Peyer's patch (tissue), 4 donors: ENCODE measurements around the gene ABCC8.

Experiments used
- POLR2A ChIP-seq, 2 donors: fragments of 450-650 bp; IDR thresholded peaks; one replicate each; pipeline ENCODE4 v1.5.1; 2017; ENCODE audit warnings: antibody characterized with exemption in 2 of 2, mild to moderate bottlenecking in 2 of 2, moderate library complexity in 2 of 2
- TF ChIP-seq, protein P1 (sequence below), 6 experiments: fragments of 450-650 bp in 4 of 6; fragments of 200-600 bp in 2 of 6; sonication (generic) in 1 of 6; IDR thresholded peaks; one replicate each; pipeline ENCODE4 v1.5.1; 2017 to 2019; ENCODE audit warnings: antibody characterized with exemption in 6 of 6, mild to moderate bottlenecking in 3 of 6, moderate library complexity in 1 of 6

DNA sequence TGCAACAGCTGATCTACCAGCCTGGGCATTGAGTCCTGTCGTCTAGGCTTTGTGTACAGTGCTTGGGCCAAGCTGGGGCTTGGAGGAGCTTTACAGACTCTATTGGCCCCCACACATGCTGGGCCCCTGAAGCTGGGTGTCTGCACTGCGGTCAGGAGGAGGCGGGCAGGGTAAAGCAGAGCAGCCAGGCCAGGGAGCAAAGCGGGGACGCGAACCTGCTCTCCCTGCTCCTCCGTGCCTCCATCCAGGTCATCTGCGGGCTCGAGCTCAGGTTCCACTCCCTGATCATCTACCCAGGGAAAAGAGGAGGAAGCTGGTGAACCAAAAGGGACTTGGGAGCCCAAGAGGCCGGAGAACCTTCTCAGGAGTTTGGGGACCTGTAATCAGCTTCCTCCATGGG, 40.5 kb upstream of the ABCC8 start:
- no peak for TF ChIP-seq POLR2A (IDR thresholded peaks at IDR 0.05)
- TF ChIP-seq, protein P1, sequence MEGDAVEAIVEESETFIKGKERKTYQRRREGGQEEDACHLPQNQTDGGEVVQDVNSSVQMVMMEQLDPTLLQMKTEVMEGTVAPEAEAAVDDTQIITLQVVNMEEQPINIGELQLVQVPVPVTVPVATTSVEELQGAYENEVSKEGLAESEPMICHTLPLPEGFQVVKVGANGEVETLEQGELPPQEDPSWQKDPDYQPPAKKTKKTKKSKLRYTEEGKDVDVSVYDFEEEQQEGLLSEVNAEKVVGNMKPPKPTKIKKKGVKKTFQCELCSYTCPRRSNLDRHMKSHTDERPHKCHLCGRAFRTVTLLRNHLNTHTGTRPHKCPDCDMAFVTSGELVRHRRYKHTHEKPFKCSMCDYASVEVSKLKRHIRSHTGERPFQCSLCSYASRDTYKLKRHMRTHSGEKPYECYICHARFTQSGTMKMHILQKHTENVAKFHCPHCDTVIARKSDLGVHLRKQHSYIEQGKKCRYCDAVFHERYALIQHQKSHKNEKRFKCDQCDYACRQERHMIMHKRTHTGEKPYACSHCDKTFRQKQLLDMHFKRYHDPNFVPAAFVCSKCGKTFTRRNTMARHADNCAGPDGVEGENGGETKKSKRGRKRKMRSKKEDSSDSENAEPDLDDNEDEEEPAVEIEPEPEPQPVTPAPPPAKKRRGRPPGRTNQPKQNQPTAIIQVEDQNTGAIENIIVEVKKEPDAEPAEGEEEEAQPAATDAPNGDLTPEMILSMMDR (IDR thresholded peaks at IDR 0.05), result no peak
